Stomach smooth muscle (tissue), 2 donors: Measurements from ENCODE around the gene CHMP2A.
"Not testable (repeated sequence)": the region's sequence is repeated elsewhere in the genome, so short reads cannot be mapped to it uniquely, and the experiment has no call there.

ENCODE experiments used
- H3K27ac ChIP-seq: one replicate; pipeline ENCODE4 v1.7.0; 2013; ENCODE audit warnings: mild to moderate bottlenecking, low read length, inconsistent platforms
- H3K27me3 ChIP-seq, 2 donors: one replicate each; pipeline ENCODE4 v1.7.0; 2013; ENCODE audit warnings: low read length in 2 of 2; ENCODE audit not compliant: insufficient read depth in 2 of 2, control insufficient read depth in 1 of 2
- H3K36me3 ChIP-seq, 2 donors: one replicate each; pipeline ENCODE4 v1.7.0; 2013; ENCODE audit warnings: low read length in 2 of 2; ENCODE audit not compliant: control insufficient read depth in 2 of 2, insufficient read depth in 2 of 2
- H3K4me1 ChIP-seq: one replicate; pipeline ENCODE4 v1.7.0; 2013; ENCODE audit warnings: low read length; ENCODE audit not compliant: control insufficient read depth, insufficient read depth
- H3K4me3 ChIP-seq, 2 donors: one replicate each; pipeline ENCODE4 v1.7.0; 2013; ENCODE audit warnings: low read length in 2 of 2
- H3K9ac ChIP-seq, 2 donors: one replicate each; pipeline ENCODE4 v1.7.0; 2013; ENCODE audit warnings: low read length in 2 of 2, mild to moderate bottlenecking in 1 of 2
- H3K9me3 ChIP-seq, 2 donors: one replicate each; pipeline ENCODE4 v1.7.0; 2013; ENCODE audit warnings: low read length in 2 of 2; ENCODE audit not compliant: control insufficient read depth in 2 of 2
- donor health status: healthy.
- donor health status: Pancreatic carcinoma.

CHMP2A gene

GRCh38 chr19:58513694-58514563 lies 41.0 kb downstream of the CHMP2A start:
- Histone ChIP-seq H3K4me1 (peaks cover 38% of the 10 kb centered on the region), H3K27ac (peak overlapping the region; percentile 58), H3K27me3 (no peaks in the 10 kb centered on the region), H3K4me3 (peak overlapping the region; percentile 31 to 71), H3K9me3 (no peaks in the 10 kb centered on the region), H3K9ac (peak overlapping the region; percentile 62 to 71), H3K36me3 (peaks cover 6 to 16% of the 10 kb centered on the region in 2 donors)

- H3K4me1 ChIP-seq: peaks cover 31% of the 10 kb centered on the region
- peak overlapping the region; percentile 62 to 71 for H3K9ac ChIP-seq
- peak overlapping the region; percentile 58 for H3K27ac ChIP-seq
- peaks cover 6 to 16% of the 10 kb centered on the region in 2 donors for H3K36me3 ChIP-seq
- H3K9me3 ChIP-seq: no peaks in the 10 kb centered on the region
- no peak overlapping the region for H3K4me3 ChIP-seq
- H3K27me3 ChIP-seq: no peaks in the 10 kb centered on the region
Measured at GRCh38 chr19:58513213-58513693, 41.7 kb downstream of the CHMP2A start.

GRCh38 chr19:58511353-58512208 lies 43.3 kb downstream of the CHMP2A start, which contains the start of gene SLC27A5:
Gene SLC27A5 (minus strand): TSS chr19:58511992. CDS start chr19:58511955, 37 bp downstream.
- Histone ChIP-seq H3K27me3 (no peaks in the 10 kb centered on the region), H3K36me3 (peaks cover 3 to 8% of the 10 kb centered on the region in 2 donors), H3K27ac (no peak within 1 kb of the TSS), H3K9ac (no peak within 1 kb of the TSS), H3K4me3 (no peak within 1 kb of the TSS), H3K9me3 (no peaks in the 10 kb centered on the region), H3K4me1 (peaks cover 21% of the 10 kb centered on the region)

- Histone ChIP-seq H3K4me3 (no peak overlapping the region), H3K27ac (no peak overlapping the region), H3K4me1 (peaks cover 13% of the 10 kb centered on the region), H3K9ac (no peak overlapping the region), H3K27me3 (no peaks in the 10 kb centered on the region), H3K36me3 (no peaks in the 10 kb centered on the region), H3K9me3 (no peaks in the 10 kb centered on the region)
Measured at GRCh38 chr19:58510084-58510862, 44.6 kb downstream of the CHMP2A start.

- Histone ChIP-seq H3K27ac (no peak overlapping the region), H3K9me3 (no peaks in the 10 kb centered on the region), H3K4me3 (no peak overlapping the region), H3K27me3 (no peaks in the 10 kb centered on the region), H3K36me3 (no peaks in the 10 kb centered on the region), H3K9ac (no peak overlapping the region), H3K4me1 (peaks cover 12% of the 10 kb centered on the region)
Measured at GRCh38 chr19:58509731-58510083, 45.2 kb downstream of the CHMP2A start.

GRCh38 chr19:58507602-58508223 lies 47.2 kb downstream of the CHMP2A start:
- not testable (repeated sequence) for H3K36me3 ChIP-seq, H3K27me3 ChIP-seq, H3K27ac ChIP-seq, H3K9ac ChIP-seq, H3K4me3 ChIP-seq, H3K4me1 ChIP-seq, H3K9me3 ChIP-seq
